HG02623 (cell line): ENCODE data around the gene GRIFIN.

Experiments
- ATAC-seq: cut with Tn5 transposase; IDR thresholded peaks from one replicate; pipeline ENCODE4 v1.9.1; 2021; ENCODE audit warnings: moderate library complexity; ENCODE audit not compliant: unreplicated experiment

GRIFIN gene

DNA sequence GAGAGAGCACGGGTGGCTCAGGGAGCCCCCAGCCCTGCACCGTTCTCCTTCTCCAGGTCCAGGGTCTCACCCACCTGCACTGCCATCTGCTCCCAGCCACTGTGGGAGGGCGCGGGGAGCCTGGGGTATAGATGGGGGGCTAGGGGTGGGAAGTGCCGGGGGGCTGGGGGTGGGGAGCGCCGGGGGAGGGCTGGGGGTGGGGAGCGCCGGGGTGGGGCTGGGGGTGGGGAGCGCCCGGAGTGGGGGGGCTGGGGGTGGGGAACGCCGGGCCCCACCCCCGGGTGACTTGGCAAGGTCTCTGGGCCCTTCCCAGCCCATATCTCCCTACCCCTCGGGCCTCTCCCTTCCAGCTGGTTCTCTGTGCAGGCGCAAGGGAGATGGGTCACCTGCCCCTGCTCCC is at the start of gene GRIFIN:
Gene GRIFIN (minus strand): TSS at position 101 of the 400 bp plus-strand sequence. CDS start 15 bp downstream, at position 86.
- ATAC-seq, result no peak

DNA sequence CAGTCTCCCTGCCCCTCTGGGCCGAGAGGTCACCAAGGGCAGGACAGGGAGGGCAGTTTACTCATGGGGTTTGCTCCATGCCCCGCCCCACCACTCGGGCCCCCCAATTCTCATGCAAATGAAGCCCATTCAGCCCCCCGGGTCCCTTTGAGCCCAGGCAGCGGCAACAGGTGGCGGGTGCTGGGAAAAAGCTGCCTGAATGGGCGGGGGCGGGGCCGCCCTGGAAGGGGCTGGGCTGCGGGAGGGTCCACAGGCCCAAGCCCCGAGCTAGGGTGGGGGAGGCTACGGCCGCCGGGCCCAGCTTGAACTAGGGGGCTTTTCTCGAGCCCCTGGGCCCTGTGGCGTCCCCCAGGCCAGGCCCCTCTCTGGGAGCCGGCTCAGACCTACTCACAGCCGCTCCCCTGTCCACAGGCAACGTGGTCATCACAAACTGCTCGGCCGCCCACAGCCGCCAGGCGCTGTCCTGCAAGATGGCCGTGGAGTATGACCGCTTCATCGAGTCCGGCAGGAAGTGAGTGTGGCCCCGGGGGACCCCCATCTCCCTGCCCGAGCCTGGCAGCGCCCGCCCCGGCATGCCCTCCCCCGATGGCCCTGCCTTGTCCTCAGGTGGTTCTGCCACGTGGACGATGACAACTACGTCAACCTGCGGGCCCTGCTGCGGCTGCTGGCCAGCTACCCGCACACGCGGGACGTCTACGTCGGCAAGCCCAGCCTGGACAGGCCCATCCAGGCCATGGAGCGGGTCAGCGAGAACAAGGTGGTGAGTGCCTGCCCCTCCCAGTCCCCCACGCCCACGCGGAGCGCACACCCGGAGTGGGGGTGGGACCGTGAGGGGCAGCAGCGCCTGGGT is 48.8 kb upstream of the GRIFIN start:
- ATAC-seq, result no peak

GRCh38 chr7:2523941-2524807 is 48.0 kb upstream of the GRIFIN start:
- no peak for ATAC-seq

GRCh38 chr7:2523461-2523936 is 47.3 kb upstream of the GRIFIN start:
- ATAC-seq, result no peak

GRCh38 chr7:2522780-2523433 is 46.7 kb upstream of the GRIFIN start:
- ATAC-seq, result no peak

DNA sequence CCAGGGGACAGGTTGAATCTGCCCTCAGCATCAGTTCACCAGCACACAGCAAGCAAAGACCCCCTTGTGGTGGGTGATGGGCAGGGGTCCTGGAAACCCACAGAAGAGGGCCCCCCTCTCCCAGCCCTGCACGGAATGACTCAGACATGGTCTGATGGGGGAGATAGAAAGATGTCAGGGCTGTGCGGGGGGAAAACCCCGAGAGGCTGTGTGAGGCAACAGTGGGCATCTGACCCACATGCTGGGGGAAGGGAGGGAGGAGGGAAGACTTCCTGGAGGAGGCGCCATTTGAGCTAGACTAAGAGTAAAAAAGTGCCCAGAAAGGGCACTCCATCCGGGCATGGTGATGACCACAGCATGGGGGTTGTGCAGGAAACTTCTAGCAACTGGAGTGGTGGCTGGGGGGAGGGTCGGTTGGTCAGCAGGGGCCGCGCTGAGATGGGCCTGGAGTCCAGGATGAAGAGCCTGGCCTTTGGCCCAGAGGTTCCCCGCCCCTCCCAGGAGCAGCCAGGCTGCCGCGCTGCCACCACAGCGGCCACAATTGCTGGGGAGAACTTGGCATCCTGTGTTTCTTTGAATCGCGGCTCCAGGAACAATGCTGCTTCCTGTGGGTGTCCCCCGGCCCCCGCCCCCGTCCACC is 45.9 kb upstream of the GRIFIN start:
- ATAC-seq, result no peak

DNA sequence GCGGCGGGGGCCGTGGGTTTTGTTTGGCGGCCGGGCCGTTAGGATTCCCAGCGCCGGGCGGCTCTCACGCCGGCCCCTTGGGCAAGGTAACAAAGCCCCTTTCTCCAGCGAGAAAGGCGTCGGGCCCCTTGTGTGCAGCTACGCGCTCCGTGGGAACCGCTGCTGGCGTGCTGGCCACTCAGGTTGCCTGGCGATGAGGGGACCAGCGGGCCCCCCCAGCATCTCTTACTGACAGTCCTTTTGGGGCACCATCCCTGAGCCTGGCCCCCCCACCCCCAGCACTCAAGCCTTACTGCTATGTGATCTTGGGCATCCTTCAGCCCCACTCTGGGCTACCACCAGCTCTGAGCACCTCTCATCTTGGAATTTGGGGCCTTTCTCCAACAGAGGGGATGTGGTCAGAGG is 45.1 kb upstream of the GRIFIN start:
- no peak for ATAC-seq

- ATAC-seq, result no peak
These were observed 44.6 kb upstream of the GRIFIN start for GRCh38 chr7:2520761-2521290.

GRCh38 chr7:2520131-2520760 is 44.0 kb upstream of the GRIFIN start:
- ATAC-seq, result no peak

DNA sequence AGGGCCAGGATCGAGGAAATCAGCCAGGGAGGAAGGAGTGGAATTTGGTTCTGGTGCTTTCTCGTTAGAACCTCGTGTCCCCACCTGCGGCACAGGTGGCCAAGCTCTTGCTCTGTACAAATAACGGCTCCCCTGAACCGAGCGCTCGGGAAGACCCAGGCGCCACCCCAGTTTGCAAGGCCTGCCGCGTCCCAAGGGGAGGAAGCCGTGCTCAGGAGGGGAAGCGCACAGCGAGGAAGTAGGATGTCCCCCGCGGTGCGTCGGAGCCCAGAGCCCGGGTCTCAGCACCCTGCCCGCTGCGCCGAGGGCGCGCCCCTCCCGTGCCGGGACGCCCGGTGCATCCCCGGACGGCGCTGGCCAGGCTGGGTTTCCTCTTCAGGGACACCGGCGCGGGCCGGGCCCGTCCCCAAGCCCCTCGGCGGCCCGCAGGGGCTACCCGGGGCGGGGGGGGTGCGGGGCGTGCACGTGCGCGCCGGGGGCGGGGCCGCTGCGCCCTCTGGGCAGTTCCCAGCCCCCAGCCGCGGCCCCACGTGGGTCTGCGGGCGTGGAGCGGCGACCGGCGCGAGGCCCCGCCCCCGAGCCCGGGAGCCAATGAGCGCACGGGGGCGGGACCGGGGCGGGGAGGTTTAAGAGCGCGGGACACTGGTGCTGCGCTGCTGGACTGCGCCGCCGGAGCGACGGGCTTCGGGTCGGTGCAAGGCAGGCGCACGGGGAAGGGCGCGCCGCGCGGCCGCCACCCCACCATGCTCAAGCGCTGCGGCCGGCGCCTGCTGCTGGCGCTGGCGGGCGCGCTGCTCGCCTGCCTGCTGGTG is 43.1 kb upstream of the GRIFIN start, which contains the start of gene LFNG:
Gene LFNG (plus strand): TSS at position 656 of the 812 bp plus-strand sequence. CDS start 88 bp downstream, at position 744.
- peak; percentile 82 for ATAC-seq

DNA sequence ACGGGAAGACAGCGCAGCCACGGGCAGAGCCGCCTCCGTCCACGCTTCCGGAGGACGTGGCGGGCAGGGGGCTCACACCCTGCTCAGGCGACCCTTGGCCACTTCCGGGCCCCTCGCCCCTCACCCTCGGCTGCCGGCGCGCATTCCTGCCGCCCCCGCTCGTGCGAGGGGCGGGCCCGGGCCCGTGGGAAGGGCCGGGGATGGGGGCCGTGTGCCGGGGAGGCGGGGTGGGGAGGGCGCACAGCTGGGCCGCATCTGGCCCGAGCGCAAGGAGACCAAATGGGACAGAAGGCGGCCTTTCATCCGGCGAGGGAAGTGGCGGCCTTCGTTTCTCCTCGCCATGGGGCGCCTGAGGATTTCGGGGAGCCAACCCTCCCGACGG is 42.5 kb upstream of the GRIFIN start:
- ATAC-seq, result no peak

GRCh38 chr7:2517678-2518507 is 41.7 kb upstream of the GRIFIN start:
- ATAC-seq, result no peak

DNA sequence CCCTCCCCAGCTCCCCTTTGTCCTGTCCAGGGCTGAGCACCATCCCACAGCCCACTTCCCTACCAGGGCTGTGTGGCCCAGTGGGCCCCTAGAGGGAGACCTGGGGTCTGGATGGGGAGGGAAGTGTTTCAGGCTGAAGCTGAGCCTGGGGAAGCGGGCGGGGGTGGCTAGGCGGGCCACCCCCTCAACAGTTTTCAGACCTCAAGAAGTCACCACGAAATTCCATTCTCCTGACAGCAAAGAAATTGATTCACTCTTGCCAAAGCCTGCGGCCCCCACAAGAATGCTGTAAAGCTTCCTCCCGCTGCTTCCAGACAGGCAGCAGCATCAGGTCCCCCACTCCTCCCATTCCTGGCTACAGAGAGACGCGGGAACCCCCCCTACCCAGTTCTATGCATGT is 40.8 kb upstream of the GRIFIN start:
- no peak for ATAC-seq

- no peak for ATAC-seq
These were observed 40.0 kb upstream of the GRIFIN start for GRCh38 chr7:2516194-2516555.

- no peak for ATAC-seq
These were observed 39.4 kb upstream of the GRIFIN start for GRCh38 chr7:2515424-2516193.

GRCh38 chr7:2514473-2515423 is 38.5 kb upstream of the GRIFIN start:
- no peak for ATAC-seq
